Middle frontal gyrus (tissue), 1 donor: Measurements from ENCODE around the gene S100A6.

Experiments
- DNase-seq: peaks from one replicate; pipeline ENCODE4 v3.0.0-alpha.2; 2015; ENCODE audit warnings: low spot score; ENCODE audit errors: extremely low spot score

Gene S100A6

GRCh38 chr1:153505576-153505975 lies 30.2 kb downstream of the S100A6 start:
- DNase-seq: no peak

DNA sequence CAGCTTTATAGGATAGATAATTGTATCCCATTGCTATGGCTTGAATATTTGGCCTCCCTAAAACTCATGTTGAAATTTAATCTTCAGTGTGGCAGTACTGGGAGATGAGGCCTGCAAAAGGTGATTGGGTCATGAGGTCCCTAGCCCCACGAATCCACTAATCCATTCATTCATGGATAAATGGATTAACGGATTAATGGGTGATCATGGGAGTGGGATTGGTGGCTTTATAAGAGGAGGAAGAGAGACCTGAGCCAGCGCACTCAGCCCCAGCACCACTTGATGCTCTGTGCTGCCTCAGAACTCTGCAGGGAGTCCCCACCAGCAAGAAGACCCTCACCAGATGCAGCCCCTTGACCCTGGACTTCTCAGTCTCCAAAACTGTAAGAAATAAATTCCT lies 32.0 kb downstream of the S100A6 start:
- DNase-seq: no peak

- no peak for DNase-seq
These were observed 37.0 kb downstream of the S100A6 start for GRCh38 chr1:153498746-153499145.

GRCh38 chr1:153495536-153495935 lies 40.3 kb downstream of the S100A6 start:
- DNase-seq: no peak

DNA sequence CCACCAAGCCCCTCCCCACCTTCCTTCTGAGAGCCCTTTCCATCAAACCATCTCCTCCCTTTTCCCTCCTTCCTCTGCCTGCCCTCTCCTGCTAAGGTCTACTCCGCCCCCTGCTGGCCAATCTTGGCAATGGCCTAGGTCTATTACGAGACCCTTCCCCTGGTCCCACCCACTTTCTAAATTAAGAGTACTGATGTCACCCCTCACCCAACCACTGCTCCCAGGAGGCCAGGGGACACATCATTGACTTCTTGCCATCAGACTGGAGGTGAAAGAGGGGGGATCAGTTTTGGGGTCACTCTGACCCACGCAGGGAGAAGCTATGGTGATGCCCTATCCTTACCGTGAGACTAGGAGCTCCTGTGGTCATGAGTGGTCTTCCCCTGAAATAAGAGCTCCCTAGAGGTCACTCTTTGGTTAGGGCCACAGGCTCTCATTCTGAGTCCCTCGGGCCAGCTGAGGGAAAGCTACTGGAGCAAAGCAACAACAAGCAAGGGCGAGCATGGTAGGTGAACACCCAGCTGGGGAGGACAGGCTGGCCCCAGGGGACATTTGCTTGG lies 40.7 kb downstream of the S100A6 start:
- DNase-seq: no peak

- no peak for DNase-seq
These were observed 42.3 kb downstream of the S100A6 start for GRCh38 chr1:153493343-153493960.

GRCh38 chr1:153490272-153491051 lies 45.3 kb downstream of the S100A6 start:
- DNase-seq: peak; percentile 31

GRCh38 chr1:153488731-153489130 lies 47.1 kb downstream of the S100A6 start:
- no peak for DNase-seq

DNA sequence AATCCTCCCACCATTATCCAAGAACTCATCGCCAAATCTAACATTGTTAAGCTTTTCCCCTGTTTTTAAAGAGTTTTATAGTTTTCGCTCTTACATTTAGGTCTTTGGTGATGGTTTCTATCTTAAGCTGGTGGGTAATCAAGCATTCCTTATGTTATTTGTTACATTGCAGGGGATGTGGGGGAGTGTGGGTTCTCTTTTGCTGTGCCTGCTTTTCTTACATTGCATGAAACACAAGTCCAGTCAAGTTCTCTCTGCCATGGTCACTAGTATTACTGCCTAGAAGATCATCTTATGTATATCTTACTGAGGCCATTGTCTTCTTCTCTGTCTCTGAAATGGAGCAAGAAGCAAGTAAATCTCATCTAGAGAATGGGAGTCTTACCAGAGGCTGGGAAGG lies 48.1 kb downstream of the S100A6 start:
- DNase-seq: no peak

DNA sequence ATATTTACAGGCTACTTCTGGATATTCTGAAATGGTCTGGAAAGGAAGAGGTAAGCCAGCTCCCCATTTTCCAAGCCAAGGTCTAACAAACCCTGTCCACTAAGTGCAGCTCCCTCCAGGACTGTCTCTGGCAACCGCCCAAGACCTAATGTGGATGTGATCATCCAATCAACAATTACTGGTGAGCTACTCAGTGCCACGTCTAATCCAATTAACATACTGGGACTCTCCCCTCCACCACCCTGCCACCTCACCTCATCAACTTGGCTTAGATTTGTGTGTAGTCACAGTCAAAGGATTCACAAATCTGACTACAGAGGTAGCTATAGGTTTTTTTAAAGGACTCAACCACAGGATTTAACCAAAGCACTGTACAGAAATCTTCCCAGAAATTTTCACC lies 49.9 kb downstream of the S100A6 start:
- no peak for DNase-seq
